Dermis blood vessel endothelial cell (primary cell): ENCODE measurements around the gene AKT1S1. TPM values are rescaled to one million over a fixed set of nuclear protein-coding genes. Genes with fewer than 3 reads are reported as not detected.
"Not testable (repeated sequence)": the region's sequence is repeated elsewhere in the genome, so short reads cannot be mapped to it uniquely, and the experiment has no call there.

ENCODE experiments used
- DNase-seq: peaks from one replicate; pipeline ENCODE4 v3.0.0; 2010
- total RNA-seq: library from RNA; depleted of rRNA; stranded (reverse); fragments of >200 nt; gene quantifications from 2 replicates; pipeline ENCODE4 v1.2.3, GENCODE V29; 2014

Gene AKT1S1
- total RNA-seq, result 9.9 and 13.0 TPM in 2 replicates

DNA sequence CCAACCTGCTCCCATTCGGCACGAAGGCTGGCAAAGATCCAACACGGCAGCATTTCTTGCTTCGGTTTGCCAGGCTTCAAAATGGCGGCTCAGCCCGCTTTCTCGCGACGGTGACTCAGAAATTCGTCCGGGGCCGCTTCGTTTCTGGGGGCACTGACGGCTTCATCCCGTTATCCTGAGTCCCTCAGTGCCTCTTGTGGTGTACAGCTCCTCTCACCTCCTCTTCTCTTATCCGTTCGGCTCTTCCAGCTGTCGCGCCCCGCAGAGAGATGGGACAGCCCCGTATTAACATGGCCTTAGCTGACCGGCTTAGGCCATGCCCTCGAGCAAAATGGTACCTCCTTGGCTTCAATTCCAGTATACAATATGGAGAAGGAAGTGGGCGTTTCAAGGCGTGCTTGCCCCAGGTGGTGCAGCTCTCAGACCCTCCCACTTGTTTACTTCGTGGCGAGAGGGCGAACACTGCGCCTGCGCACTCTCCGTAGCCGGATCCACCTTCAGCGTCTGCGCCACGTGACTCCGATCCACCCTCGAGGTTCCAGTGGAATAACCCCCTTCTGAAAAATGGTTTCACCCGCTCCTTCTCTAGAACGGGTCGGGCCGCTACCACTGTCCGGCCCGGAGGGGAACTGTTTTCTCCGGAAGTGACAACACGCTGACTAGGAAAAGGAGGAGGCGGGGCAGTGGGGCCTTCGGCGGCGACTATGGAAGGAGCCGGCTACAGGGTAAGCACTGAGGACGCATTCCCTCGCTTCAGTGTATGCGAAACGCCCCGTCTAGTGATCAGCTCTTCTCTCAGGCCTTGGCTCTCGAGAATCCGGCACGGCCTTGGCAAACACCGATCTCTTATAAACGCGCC, at the start of gene AKT1S1, which contains the start of gene TBC1D17:
AKT1S1 (minus strand) TSS at position 336 of the 859 bp plus-strand sequence. CDS start 4,060 bp downstream, outside the sequence.
TBC1D17 (plus strand) TSS at position 683 of the 859 bp plus-strand sequence; CDS start at position 705, 22 bp downstream.
- DNase-seq, result peak; percentile 100

DNA sequence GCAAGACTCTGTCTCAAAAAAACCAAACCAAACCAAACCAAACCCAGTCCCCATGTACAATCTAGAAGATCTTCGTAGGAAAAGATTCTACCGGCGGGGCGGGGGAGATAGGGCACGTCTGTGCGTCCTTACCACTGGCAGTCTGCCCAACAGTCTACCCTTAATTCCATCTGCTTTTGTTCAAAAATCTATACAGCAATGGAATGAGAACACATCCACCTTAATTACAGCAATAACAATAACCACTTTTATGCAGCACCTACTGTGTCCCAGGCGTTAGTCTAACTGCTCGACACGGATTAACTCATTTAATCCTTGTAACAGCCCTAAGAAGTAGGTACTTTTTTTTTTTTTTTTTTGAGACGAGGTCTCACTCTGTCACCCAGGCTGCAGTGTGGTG, 49.4 kb upstream of the AKT1S1 start:
- no peak for DNase-seq

DNA sequence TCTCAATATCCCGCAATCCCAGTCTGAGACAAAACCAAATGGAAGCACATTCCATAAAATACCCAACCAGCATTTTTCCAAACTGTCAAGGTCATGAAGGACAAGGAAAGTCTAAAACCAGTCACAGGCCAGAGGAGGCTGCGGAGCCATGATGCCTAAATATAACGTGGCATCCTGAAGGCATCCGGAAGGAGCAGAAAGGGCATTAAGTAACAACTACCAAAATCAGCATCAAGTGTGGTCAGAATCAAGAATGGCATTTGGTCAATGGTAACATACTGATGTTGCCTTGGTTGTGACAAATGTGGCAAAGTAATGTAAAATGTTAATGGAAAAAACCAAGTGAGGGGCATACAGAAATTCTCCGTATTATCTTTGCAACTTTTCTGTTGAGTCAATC, 48.3 kb upstream of the AKT1S1 start:
- DNase-seq, result no peak

DNA sequence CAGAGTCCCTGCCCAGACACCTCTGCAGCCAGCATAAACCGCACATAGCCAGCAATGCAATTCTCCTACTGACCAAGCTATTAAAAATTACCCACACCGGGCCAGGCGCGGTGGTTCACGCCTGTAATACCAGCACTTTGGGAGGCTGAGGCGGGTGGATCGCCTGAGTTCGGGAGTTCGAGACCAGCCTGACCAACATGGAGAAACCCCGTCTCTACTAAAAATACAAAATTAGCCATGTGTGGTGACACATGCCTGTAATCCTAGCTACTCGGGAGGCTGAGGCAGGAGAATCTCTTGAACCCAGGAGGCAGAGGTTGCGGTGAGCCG, 47.7 kb upstream of the AKT1S1 start:
- not testable (repeated sequence) for DNase-seq

DNA sequence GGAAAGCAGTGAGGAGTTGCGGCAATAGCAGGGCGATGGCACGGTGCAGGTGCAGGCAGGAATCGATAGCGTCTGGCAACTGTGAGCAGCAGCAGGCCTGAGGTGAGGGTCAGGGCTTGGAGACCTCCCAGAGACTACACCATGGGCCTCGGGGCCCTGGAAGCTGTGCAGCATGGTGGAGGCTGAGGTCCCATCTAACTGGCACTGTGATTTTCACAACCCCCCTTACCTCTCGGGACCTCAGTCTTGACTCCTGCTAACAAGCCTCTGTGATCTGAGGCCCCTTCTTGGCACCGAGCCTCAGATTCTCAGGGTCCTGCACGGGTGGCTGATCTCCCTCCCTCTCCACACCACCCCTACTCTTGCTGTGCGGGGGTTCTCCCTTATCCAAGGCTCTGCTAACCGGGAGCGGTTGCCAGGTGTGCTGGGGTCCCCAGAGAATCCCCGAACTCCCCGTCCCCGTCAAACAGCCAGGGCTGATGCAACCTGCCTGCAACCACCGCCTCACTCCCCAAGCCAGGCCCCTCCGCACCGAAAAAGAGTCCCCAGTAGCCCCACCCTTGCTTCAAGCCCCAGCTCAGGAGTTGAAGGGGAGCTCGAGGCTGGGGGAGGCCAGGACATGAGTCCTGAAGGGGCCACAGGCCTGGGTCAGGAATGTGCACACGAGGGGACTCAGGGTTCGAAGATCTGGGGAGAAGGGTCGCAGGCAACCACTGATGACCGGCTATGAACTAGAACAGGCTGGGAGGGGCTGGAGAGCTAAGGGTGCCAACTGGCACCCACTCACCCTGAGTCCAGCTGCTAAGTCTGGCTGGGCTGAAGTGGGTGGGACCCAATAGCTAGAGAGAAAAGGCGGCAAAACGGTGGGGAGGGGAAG, 47.1 kb upstream of the AKT1S1 start:
- DNase-seq, result no peak

DNA sequence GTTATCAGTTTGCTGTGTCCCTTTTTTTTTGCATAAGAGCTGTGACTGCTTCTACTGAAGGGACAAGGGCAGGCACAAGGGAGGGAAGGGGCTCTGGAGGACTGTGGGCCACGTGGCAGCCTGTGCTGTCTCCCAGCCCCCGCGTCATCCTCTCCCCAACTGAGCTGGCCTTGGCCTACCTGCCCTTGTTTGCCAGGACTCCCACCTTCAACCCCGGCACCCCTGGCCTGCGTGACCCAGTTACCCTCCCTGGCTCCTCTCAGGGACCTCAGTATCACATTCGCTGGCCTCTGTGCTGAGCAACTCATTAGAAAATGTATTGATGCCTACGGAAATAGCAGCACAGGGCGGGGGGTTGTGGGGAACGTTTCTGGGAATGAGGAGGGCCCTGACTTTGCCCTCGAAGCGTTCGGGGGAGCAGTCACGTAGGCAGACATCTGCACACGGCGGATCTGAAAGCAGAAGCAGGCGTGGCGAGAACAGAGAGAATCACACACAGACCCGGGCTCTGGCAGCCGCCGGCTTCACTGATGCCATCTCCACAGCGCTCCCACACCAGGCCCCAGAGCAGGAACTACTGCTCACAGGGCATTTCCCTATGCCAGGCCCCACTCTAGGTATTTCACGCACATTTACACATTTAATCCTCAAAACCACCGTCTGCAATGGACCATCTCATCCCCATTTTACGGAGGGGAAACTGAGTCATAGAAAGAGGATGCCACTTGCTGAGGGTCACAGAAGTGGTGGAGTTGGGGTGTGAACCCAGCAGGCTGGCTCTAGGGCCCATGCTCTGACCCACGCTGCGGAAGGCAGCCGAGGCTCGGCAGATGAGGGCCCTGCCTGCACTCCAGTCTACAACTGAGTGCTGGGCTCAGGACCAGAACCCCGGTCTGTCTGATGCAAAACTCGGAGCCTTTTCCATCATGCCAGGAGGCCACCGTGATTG, 46.2 kb upstream of the AKT1S1 start:
- DNase-seq, result no peak

DNA sequence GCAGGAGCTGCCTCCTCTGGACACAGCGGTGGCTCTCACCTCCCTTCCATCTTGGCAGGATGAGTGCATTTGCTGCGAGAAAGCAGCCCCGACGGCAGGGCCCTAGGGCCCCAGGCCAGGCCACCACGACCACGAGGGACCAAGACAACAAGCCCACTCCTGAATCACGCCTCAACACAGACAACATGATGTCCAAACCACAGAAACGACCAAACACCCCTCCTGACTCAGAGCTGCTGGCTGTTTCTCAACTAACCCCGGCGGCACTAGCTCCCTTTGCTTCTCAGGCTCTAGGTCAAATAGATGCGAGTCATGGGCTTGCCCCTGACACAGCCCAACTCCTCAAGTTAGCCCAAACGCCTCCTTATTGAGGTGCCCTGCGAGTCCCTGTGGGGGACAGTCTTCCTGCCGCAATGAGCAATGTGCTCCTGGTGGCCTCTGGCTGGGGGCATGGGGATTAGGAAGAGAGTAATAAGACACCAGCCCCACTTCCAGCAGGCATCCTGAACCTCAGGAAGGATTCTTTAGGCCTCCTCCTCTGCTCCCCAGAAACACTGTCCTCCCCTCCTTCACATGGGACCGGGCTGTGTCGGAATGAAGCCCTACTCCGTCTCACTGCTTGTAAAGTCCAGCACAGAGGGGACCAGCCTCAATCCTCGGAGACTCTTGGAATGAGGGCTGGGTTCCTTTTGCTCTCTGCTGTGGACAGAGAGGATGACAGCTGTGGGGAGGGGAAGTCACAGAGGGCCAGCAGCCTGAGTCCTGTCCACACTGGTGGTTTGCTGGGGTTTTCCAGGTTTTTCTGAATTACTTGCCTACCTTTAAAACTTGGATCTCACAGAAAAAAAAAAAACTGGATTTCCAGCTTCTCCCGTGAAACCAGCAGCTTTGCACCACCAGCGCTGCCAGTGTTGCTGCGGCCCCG, 45.0 kb upstream of the AKT1S1 start:
- DNase-seq, result no peak

DNA sequence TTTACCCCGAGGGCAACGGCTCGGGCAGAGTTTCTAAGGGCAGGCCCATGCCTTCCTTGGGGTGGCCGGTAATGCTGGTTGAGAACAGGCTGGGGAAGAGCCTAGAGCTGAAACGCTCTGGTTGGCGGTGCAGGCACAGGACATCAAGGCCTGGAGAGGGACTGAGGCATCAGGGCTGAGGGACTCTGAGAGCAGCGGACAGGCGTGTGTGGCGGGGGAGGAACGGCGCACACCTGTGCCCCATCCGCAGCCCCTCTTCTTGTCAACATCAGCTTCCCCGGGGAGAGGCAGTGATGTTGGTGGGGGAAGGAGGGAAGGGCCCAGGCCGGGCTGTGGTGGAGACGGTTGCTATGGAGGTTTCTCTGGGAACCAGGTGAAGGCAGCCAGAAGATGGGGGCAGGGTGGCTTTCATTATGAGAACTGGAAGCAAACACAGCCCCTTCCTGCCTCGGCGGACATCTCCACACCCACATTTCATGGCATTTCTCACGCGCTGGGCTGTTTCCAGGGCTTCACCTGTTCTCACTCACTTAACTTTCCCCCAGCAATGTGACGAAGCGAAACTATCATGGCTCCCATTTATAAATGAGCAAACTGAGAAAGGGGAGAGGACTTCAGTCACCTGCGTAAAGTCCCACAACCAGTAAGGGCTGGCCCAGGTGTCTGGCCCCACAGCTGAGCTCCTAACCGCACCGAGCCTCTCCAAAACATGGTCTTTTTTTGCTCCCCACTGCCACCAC, 43.6 kb upstream of the AKT1S1 start:
- DNase-seq, result no peak

DNA sequence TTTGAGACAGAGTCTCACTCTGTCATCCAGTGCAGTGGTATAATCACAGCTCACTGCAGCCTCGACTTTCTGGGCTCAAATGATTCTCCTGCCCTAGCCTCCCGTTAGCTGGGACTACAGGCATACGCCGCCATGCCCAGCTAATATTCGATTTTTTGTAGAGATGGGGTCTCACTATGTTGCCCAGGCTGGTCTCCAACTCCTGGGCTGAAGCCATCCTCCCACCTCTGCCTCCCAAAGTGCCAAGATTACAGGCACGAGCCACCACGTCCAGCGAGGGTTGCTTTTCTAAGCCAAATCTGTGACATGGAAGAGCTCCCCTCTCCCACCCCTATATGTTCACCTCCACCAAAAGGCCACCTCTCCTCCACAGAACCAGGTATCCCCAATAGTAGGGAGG, 40.9 kb upstream of the AKT1S1 start:
- DNase-seq, result no peak

DNA sequence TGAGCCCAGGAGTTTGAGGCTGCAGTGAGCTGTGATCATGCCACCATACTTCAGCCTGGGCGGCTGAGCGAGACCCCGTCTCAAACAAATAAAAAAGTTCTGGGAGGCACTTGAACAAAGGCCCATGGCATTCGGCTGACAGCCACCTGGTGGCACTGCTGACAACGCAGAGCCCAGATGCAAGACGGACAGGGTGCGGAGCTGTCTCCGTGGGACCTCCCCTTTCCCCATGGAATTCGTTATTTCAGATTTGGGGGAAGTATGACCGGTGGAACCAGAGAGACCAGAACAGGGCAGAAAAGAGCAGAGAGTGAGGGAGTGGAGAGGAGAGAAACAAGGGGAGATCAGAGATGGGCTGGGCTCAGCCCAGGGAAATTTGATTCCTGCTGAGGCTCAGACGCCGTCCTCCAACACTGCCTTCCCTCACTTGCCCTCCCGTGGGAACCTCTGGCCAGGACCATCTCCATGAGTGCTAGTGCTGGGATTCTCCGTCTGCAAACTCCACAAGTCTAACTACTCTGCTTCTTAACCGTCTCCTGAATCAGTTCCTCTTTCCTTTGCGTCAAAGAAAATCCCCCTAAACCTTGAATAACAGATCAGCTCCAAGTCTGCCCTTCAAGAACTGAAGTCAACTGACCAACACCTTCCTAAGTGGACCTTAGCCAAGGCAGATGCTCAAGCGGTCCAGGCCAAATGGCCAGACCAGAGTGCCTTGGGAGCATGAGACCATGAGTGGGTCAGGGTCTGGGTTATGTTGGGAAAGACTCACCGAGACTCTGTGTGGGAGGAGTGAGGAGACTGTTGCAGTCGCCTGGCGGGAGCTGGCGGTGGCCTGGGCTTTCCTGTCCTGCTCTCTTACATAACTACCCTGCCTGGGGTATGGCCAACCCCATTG, 39.9 kb upstream of the AKT1S1 start:
- peak; percentile 20 for DNase-seq

DNA sequence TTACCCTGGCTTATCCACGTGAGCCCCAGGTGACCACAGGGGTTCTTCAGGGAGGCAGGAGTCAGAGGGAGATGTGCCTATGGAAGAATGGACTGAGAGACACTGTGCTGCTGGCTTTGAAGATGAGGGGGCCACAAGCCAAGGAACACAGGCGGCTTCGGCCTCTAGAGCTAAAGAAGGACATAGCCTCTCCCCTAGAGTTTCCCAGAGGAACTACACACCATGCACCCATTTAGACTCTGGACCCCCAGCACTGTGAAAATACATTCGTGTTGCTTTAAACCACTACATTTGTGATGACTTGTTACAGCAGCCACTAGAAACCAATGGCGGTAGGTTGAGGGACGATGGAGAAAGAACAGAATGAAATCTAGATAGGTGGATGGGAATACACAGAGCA, 38.1 kb upstream of the AKT1S1 start:
- no peak for DNase-seq

DNA sequence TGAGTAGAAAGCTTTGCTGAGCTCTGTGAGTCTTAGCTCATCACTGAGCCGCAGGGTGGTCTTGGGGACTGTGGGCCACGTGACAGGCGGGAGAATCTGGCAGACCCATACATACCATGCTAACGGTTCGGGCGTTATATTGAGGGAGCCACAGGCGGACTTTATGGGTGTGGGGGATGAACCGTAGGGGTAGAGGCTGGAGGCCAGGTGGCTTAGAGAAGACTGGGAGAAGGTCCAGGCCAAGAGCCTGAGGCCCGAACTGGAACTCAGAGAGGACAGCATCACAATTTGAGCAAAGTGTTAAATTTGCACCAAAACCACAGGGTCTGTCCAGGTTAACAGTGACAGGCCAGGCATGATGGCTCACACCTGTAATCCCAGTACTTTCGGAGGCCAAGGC, 36.6 kb upstream of the AKT1S1 start:
- DNase-seq, result no peak

DNA sequence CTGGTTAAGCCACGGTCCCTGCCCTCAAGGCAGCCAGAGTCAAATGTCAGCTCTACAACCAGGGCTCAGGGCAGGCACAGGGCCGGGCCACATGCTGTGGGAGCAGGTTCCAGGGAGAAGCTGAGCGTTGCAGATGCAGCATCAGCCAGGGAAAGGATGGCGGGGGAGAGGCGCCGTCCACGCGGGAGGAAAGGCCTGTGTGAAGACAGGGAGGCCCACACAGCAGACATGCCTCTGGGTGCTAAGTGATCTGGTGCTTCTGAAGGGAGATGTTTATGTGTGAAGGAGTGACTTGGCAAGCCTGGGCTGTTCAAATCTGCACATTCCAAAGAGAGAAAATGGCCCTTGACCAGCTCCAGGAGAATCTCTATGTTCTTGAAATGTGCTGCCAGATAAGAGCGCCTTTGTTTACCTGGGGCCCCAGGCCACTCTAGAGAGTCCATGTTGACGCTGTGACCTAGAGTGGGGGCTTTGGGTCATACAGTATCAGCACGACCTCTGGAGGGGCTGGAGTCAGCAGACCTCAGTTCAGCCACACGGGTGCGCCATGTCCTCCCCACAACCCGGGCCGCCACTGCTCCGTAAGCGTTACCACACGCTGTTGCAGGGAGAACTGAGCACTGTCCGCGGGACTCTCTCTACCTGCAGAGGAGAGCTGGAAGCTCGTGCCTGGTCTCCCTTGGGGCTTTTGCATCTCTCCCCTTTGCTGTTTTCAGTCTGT, 36.0 kb upstream of the AKT1S1 start:
- no peak for DNase-seq

DNA sequence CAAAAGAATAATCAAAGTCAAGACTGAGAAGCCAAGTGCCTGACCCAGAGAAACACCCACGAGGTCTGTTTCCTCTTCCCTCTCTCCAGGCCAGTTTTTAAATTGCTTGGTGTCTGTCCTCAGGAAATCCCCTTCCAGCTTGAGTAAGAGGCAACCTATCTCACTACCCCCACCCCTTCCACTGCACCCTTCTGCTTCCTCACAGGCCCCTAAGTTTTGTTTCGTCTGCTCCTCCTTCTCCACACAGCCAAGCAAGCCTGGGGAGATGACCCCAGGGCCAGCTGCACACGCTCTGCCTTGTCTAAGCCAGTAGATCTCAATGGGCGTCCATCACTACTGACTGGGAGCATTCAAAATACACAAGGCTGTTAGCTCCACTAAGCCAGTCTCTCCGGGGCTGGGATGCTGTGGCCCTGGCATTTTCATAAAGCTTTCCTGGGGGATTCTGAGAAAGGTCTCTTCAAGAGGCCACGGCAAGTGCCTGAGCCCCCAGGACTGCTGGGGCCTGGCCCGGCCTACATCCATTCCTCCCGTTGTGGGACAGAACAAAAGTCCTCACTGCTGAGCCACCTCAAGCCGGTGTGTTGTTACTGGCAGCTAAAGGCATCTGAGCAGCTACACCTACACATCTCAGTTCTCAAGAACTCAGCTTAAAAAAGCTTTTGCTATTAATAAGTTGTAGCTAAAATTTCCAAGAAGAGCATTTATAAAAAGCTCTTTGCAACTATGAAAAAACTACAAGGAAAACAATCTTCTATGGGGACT, 34.4 kb upstream of the AKT1S1 start:
- DNase-seq, result peak; percentile 38

DNA sequence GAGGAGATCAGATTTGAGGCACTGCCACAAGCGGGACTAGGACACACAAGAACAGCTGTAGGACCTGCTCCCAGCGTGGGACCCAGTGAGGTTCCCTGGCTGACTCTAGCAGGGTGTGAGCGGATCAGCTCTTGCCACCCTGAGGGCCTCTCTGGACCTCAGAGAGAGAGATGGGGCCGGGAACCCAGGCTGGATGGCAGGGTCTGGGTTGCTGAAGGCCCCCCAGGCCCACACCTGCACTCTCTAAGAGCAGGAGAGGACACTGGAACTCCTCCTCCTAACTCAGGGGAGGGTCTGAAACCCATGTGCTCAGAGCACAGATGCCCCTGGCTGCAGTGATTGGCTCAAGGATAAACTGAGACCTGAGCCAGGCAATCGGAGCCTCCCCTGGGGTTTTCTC, 33.0 kb upstream of the AKT1S1 start:
- no peak for DNase-seq

DNA sequence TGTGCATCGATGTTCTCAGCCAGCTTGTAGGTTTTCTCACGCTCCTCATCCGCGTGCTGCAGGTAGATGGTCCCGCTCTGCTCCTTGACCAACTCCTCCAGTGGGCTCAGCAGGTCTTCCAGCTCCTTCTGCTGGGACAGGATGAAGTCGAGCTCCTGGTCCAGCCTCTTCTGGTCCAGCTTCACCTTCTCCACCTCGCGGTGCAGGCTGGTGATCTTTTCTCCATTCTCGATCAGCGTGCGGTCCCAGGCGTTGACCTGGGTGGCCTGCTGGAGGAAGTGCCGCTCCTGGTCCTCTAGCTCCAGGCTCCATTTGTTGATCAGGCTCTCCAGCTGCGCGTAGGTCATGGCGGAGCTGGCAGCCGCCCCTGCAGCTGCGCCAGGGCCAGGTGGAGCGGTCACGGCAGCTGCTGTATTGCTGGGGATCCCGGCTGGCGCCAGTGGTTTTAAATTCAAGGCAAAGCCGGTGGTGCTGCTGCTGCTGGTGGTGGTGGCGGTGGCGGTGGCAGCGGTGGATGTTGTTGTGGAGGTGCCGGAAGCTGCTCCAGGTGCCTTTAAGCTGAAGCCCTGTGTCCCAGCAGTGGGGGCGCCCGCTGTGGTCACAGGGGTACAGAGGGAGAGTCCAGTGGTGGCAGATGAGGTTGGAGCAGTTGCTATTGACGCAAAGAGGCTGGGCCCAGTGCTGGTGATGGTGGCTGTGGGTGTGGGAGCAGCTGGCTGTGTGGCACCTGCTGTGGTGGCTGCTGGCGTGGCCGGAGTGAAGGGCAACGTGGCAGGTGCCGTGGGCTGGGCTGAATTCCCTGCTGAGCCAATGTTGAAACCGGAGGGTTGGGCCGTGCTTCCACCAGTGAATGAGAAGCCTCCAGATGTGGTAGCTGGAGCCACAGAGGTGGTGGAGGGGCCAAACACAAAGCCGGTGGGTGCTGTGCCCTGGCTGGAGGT, 31.6 kb upstream of the AKT1S1 start:
- no peak for DNase-seq
